Ovary (tissue), 9 donors: Measurements from ENCODE around the gene ZNF354C. TPM values are rescaled to one million over a fixed set of nuclear protein-coding genes. Genes with fewer than 3 reads are reported as not detected.

Experiments
- DNase-seq, 5 donors: peaks; one replicate each; pipeline ENCODE4 v3.0.0-alpha.2; 2019 to 2020
- H3K27ac ChIP-seq, 2 donors: fragments of 200-600 bp; one replicate each; pipeline versions ENCODE4 v1.5.1 to v1.8.0; 2019 to 2022
- H3K27me3 ChIP-seq: fragments of 200-600 bp; one replicate; pipeline ENCODE4 v1.8.0; 2022
- H3K36me3 ChIP-seq: fragments of 200-600 bp; sonication (generic); one replicate; pipeline ENCODE4 v1.5.1; 2019
- H3K4me1 ChIP-seq: one replicate; pipeline ENCODE4 v1.8.1; 2013; ENCODE audit warnings: mild to moderate bottlenecking, moderate library complexity; ENCODE audit not compliant: insufficient read depth
- H3K4me3 ChIP-seq: fragments of 200-600 bp; sonication (generic); one replicate; pipeline ENCODE4 v1.5.1; 2017
- H3K9me3 ChIP-seq, 2 donors: fragments of 200-600 bp in 1 of 2; sonication (generic) in 1 of 2; one replicate each; pipeline versions ENCODE4 v1.5.1 to v1.8.1; 2013 to 2019; ENCODE audit warnings: mild to moderate bottlenecking in 1 of 2, moderate library complexity in 1 of 2
- CTCF ChIP-seq, 3 donors: fragments of 450-650 bp in 2 of 3; fragments of 200-600 bp in 1 of 3; IDR thresholded peaks; one replicate each; pipeline versions ENCODE4 v1.5.1 to v1.8.0; 2016 to 2022; ENCODE audit warnings: antibody characterized with exemption in 3 of 3, mild to moderate bottlenecking in 1 of 3
- EP300 ChIP-seq: sonication (generic); formaldehyde crosslinking; IDR thresholded peaks from one replicate; pipeline ENCODE4 v1.6.1; 2017; ENCODE audit warnings: antibody characterized with exemption
- POLR2A ChIP-seq: fragments of 450-650 bp; IDR thresholded peaks from one replicate; pipeline ENCODE4 v1.6.1; 2017; ENCODE audit warnings: antibody characterized with exemption, mild to moderate bottlenecking, moderate library complexity
- WGBS, 3 donors: extraction: QIAGEN DNeasy Blood & Tissue Kit in 1 of 3; methylation state at CpG; one replicate each; pipeline versions ENCODE4 v1.1.5 to v1.1.7; 2013 to 2017; 5-methylcytosine and 5-hydroxymethylcytosine counted together
- intact Hi-C, 4 donors: fragments of 100-400 bp; cut with DNase I; formaldehyde crosslinking; loops; one replicate each; pipeline versions ENCODE4 v1.11.0 to v1.15.1; 2022 to 2023
- polyA plus RNA-seq, 2 donors: library from polyadenylated mRNA; stranded (reverse); fragments of 200-250 nt in 1 of 2; fragments of 350-450 nt in 1 of 2; fragmentation: Illumina TruSeq in 1 of 2; extraction: RNeasy Lipid Tissue Mini Kit (QIAGEN cat#74804) in 1 of 2; gene quantifications; one replicate each; pipeline ENCODE4 v1.2.3, GENCODE V29; 2013 to 2014
- total RNA-seq, 7 donors: library from RNA; depleted of rRNA in 2 of 7; stranded (reverse); fragments of >200 nt in 2 of 7; fragmentation: NEBNext Ultra II Directional in 3 of 7; extraction: Animal tissue kit (Norgen Biotek cat#: 25700) in 3 of 7; gene quantifications; one replicate each; pipeline versions ENCODE4 v1.1.0 to v1.2.4, GENCODE V29; 2016 to 2023
- donor health status: DM: no; HTN: no; CAD: no; lungs with moderate emphysema.
- donor health status: DM: no; HTN: no; CAD: no.
- donor health status: Bipolar disorder and iron deficiency.
- donor health status: DM: yes; HTN: yes; CAD: no.
- donor health status: DM: no; HTN: no; CAD: no.
- donor health status: DM: yes; HTN: yes; CAD: no.

The ZNF354C gene
- total and polyA plus RNA-seq, 9 donors, result 4.1 to 11.8 (median 9.4) TPM

DNA sequence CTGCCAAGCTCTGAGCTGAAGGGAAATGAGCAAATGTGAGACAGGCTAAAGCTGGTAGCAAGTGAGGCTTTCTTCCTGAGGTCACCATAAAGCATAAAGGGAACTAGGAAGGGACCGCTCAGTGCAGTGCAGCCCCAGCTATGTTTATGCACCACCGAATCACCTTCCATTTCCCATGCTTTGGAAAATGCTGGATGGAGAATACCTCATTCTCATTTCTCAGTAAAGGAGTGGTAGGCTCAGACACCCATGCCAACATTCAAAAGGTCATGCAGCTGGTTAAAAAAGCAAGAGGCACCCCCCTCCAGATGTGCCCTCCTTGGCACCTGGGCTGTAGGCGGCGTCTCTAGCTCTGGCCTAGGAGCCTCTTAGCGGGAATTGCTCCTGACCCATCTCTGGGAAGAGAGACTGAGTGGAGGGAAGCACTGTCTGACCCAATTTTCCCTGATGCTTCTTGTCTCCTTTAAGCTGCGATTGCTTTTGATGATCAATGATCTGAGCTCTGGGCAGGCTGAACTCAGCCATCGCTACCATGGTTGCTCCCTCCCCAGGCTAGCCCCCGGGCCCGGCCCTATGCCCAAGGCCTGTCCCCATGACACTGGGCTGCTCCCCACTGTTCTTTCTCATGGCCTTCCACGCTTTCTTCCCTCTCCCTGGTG lies 58.7 kb downstream of the ZNF354C start:
- WGBS, 3 donors, result 95 to 96% (median 95%) methylated on average over 10 of the region's 10 CpGs
- Histone ChIP-seq H3K4me1 (no peaks in the 10 kb centered on the region), H3K4me3 (no peak overlapping the region), H3K36me3 (no peaks in the 10 kb centered on the region), H3K27me3 (no peaks in the 10 kb centered on the region), H3K9me3 (peaks cover 0 to 11% of the 10 kb centered on the region in 2 donors), H3K27ac (no peak overlapping the region)
- no peak for TF ChIP-seq CTCF (IDR thresholded peaks at IDR 0.05)
- TF ChIP-seq POLR2A, result no peak
- no peak for TF ChIP-seq EP300
- peak in 1 of 5 donors; percentile 2 for DNase-seq
- intact Hi-C loops, result no loop called here

GRCh38 chr5:179119415-179120170 lies 59.4 kb downstream of the ZNF354C start:
- whole genome bisulfite sequencing, 3 donors, result 92 to 95% (median 94%) methylated on average over 15 of the region's 15 CpGs
- DNase-seq, result peak in 1 of 5 donors; percentile 0
- Histone ChIP-seq H3K9me3 (peaks cover 0 to 5% of the 10 kb centered on the region in 2 donors), H3K27ac (no peak overlapping the region), H3K4me1 (no peaks in the 10 kb centered on the region), H3K4me3 (no peak overlapping the region), H3K27me3 (no peaks in the 10 kb centered on the region), H3K36me3 (no peaks in the 10 kb centered on the region)
- intact Hi-C loops, result no loop called here
- TF ChIP-seq POLR2A (no peak), CTCF (IDR thresholded peaks at IDR 0.05) (no peak), EP300 (no peak)

DNA sequence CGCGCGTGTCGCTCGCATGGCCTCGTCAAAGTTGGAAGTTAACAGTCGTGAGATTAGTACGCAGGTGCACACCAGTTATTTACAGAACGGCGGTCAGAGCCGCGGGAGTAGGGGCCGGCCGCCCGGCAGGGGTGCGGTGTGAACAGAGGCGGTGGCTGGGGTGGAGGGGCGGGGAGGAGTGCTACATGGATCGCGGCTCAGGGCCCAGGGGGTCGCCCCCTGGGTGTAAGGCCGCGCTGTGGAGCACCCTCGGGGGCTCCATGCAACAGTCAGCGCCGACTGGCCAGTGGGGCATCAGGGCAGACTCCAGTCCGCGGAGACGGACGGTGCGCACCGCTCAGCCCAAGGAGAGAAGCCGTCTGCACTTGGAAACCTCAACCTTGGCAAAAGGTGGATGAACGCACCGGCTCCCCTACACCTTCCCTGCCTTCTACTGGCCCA lies 60.3 kb downstream of the ZNF354C start:
- Histone ChIP-seq H3K27ac (no peak overlapping the region), H3K36me3 (no peaks in the 10 kb centered on the region), H3K4me3 (no peak overlapping the region), H3K4me1 (no peaks in the 10 kb centered on the region), H3K27me3 (no peaks in the 10 kb centered on the region), H3K9me3 (no peaks in the 10 kb centered on the region)
- WGBS, 3 donors, result 92 to 97% (median 93%) methylated on average over 35 of the region's 35 CpGs
- intact Hi-C loops, result no loop called here
- no peak for TF ChIP-seq EP300
- TF ChIP-seq POLR2A, result no peak
- TF ChIP-seq CTCF (IDR thresholded peaks at IDR 0.05), result no peak
- peak in 1 of 5 donors; percentile 4 for DNase-seq

- WGBS, 3 donors, result 82 to 95% (median 87%) methylated on average over 66 to 75 of the region's 75 CpGs
- intact Hi-C loops, result no loop called here
- Histone ChIP-seq H3K4me1 (no peaks in the 10 kb centered on the region), H3K27me3 (no peaks in the 10 kb centered on the region), H3K36me3 (no peaks in the 10 kb centered on the region), H3K27ac (no peak overlapping the region), H3K9me3 (no peaks in the 10 kb centered on the region), H3K4me3 (no peak overlapping the region)
- TF ChIP-seq POLR2A (no peak), EP300 (no peak), CTCF (IDR thresholded peaks at IDR 0.05) (no peak)
- DNase-seq, result peak in 1 of 5 donors; percentile 11
These were observed 60.9 kb downstream of the ZNF354C start for GRCh38 chr5:179120951-179121666.
